ENCODE results near the gene FBXL19. TPM values are rescaled to one million over a fixed set of nuclear protein-coding genes. Genes with fewer than 3 reads are reported as not detected.

Gene FBXL19
- total RNA-seq, 1 experiment from 2014 or later: 84.3 TPM

DNA sequence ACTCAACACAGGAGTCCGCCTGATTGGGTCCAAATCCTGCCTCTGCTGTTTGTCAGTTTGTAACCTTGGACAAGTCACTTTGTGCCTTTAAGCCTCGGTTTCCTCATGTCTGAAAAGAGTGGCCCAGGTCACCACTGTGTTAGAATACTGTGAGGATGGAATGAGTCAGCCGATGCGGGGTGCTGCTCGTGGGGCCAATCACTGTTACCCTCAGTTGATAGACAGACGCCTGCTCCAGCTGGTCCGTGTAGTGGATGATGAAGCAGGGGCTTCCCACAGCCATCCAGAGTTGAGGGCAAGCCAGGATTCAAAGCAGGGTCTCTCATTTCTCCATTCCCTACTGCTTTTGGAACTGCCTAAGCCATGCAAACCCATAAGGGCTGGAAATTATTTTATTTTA, 5.8 kb downstream of the FBXL19 start:
- Mint-ChIP-seq H3K4me1 (peaks cover 20% of the 10 kb centered on the region), H3K27ac (no peak overlapping the region), H3K27me3 (ENCODE audit: low read depth) (no peaks in the 10 kb centered on the region), H3K4me3 (no peak overlapping the region), H3K9me3 (no peaks in the 10 kb centered on the region), H3K36me3 (peaks cover 29% of the 10 kb centered on the region)
- POLR2A ChIA-PET: no interaction called here
- TF ChIP-seq ZSCAN18 (CRISPR knock-in tag; IDR thresholded peaks at IDR 0.05) (no peak), ZNF138 (CRISPR knock-in tag; conservative IDR thresholded peaks at IDR 0.05) (no peak), SMAD4 (CRISPR knock-in tag; IDR thresholded peaks at IDR 0.05) (no peak)
- DNase-seq (ENCODE audit: low spot score) (no peak), ATAC-seq (no peak)
- CTCF ChIA-PET: interaction anchor here (6.5 kb wide), 1 partner anchor 12 kb away, joined by 79 read pairs; no protein-coding TSS in a partner anchor

GRCh38 chr16:30930160-30930571, 6.8 kb downstream of the FBXL19 start:
- peaks cover 32% of the 10 kb centered on the region for H3K36me3 Mint-ChIP-seq
- H3K4me3 Mint-ChIP-seq: no peak overlapping the region
- DNase-seq (ENCODE audit: low spot score) (no peak), ATAC-seq (no peak)
- no peaks in the 10 kb centered on the region for H3K27me3 Mint-ChIP-seq (ENCODE audit: low read depth)
- ChIA-PET CTCF (interaction anchor here (1.0 kb wide), 1 partner anchor 12 kb away, joined by 5 read pairs; no protein-coding TSS in a partner anchor), POLR2A (no interaction called here)
- peaks cover 15% of the 10 kb centered on the region for H3K4me1 Mint-ChIP-seq
- H3K27ac Mint-ChIP-seq: no peak overlapping the region
- H3K9me3 Mint-ChIP-seq: no peaks in the 10 kb centered on the region
- TF ChIP-seq GABPB1 (CRISPR knock-in tag; IDR thresholded peaks at IDR 0.05) (no peak), GRHL2 (CRISPR knock-in tag; IDR thresholded peaks at IDR 0.05; ENCODE audit: insufficient replicate concordance, severe bottlenecking) (no peak), STAT6 (CRISPR knock-in tag; conservative IDR thresholded peaks at IDR 0.05; ENCODE audit: low read depth) (no peak), NFYB (CRISPR knock-in tag; conservative IDR thresholded peaks at IDR 0.05; ENCODE audit: low read depth) (no peak), ESRRA (CRISPR knock-in tag; IDR thresholded peaks at IDR 0.05; ENCODE audit: borderline replicate concordance) (no peak), ZBTB21 (CRISPR knock-in tag; IDR thresholded peaks at IDR 0.05; ENCODE audit: borderline replicate concordance) (no peak), CBFB (CRISPR knock-in tag; IDR thresholded peaks at IDR 0.05; ENCODE audit: low read depth) (no peak), KAT7 (CRISPR knock-in tag; IDR thresholded peaks at IDR 0.05; ENCODE audit: borderline replicate concordance) (no peak), OVOL2 (CRISPR knock-in tag; IDR thresholded peaks at IDR 0.05; ENCODE audit: borderline replicate concordance) (no peak), ERG (CRISPR knock-in tag; IDR thresholded peaks at IDR 0.05) (no peak), ZNF138 (CRISPR knock-in tag; conservative IDR thresholded peaks at IDR 0.05) (no peak)
- TF ChIP-seq, protein P1, sequence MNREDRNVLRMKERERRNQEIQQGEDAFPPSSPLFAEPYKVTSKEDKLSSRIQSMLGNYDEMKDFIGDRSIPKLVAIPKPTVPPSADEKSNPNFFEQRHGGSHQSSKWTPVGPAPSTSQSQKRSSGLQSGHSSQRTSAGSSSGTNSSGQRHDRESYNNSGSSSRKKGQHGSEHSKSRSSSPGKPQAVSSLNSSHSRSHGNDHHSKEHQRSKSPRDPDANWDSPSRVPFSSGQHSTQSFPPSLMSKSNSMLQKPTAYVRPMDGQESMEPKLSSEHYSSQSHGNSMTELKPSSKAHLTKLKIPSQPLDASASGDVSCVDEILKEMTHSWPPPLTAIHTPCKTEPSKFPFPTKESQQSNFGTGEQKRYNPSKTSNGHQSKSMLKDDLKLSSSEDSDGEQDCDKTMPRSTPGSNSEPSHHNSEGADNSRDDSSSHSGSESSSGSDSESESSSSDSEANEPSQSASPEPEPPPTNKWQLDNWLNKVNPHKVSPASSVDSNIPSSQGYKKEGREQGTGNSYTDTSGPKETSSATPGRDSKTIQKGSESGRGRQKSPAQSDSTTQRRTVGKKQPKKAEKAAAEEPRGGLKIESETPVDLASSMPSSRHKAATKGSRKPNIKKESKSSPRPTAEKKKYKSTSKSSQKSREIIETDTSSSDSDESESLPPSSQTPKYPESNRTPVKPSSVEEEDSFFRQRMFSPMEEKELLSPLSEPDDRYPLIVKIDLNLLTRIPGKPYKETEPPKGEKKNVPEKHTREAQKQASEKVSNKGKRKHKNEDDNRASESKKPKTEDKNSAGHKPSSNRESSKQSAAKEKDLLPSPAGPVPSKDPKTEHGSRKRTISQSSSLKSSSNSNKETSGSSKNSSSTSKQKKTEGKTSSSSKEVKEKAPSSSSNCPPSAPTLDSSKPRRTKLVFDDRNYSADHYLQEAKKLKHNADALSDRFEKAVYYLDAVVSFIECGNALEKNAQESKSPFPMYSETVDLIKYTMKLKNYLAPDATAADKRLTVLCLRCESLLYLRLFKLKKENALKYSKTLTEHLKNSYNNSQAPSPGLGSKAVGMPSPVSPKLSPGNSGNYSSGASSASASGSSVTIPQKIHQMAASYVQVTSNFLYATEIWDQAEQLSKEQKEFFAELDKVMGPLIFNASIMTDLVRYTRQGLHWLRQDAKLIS (CRISPR knock-in tag; IDR thresholded peaks at IDR 0.05; ENCODE audit: borderline replicate concordance): no peak
- TF ChIP-seq, protein P2, sequence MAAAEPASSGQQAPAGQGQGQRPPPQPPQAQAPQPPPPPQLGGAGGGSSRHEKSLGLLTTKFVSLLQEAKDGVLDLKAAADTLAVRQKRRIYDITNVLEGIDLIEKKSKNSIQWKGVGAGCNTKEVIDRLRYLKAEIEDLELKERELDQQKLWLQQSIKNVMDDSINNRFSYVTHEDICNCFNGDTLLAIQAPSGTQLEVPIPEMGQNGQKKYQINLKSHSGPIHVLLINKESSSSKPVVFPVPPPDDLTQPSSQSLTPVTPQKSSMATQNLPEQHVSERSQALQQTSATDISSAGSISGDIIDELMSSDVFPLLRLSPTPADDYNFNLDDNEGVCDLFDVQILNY (CRISPR knock-in tag; IDR thresholded peaks at IDR 0.05): no peak

All from WTC11 (cell line).